Measurements from ENCODE around the gene SYNC. TPM values are rescaled to one million over a fixed set of nuclear protein-coding genes. Genes with fewer than 3 reads are reported as not detected.
"Not testable (repeated sequence)": the region's sequence is repeated elsewhere in the genome, so short reads cannot be mapped to it uniquely, and the experiment has no call there.

SYNC gene
- total RNA-seq, 6 donors from 2014 or later: 12.0 to 33.5 (median 25.8) TPM

GRCh38 chr1:32705516-32705915, 2.9 kb upstream of the SYNC start:
- DNase-seq (no peak), ATAC-seq (ENCODE audit: low FRiP score in 2 of 2) (no peak)
- 88 to 94% methylated on average over 6 to 7 of the region's 7 CpGs for WGBS, 2 donors
- TF ChIP-seq POLR2A (IDR thresholded peaks at IDR 0.05) (no peak), POLR2AphosphoS5 (IDR thresholded peaks at IDR 0.05) (no peak), EP300 (IDR thresholded peaks at IDR 0.05) (no peak), CTCF (IDR thresholded peaks at IDR 0.05) (no peak)
- peaks cover 0 to 10% (median 0%) of the 10 kb centered on the region in 4 donors for H3K27me3 ChIP-seq
- peaks cover 20 to 29% (median 27%) of the 10 kb centered on the region in 4 donors for H3K4me1 ChIP-seq
- no peak overlapping the region for H3K4me3 ChIP-seq
- H3K36me3 ChIP-seq: no peaks in the 10 kb centered on the region
- no peak overlapping the region for H3K27ac ChIP-seq
- H3K9me3 ChIP-seq: no peaks in the 10 kb centered on the region

GRCh38 chr1:32703479-32704291, 1.1 kb upstream of the SYNC start:
- peaks cover 20 to 29% (median 26%) of the 10 kb centered on the region in 4 donors for H3K4me1 ChIP-seq
- WGBS, 2 donors: 62 to 76% methylated on average over 15 to 18 of the region's 18 CpGs
- ATAC-seq (ENCODE audit: low FRiP score in 2 of 2) (peak; percentile 2 to 66), DNase-seq (no peak)
- TF ChIP-seq EP300 (IDR thresholded peaks at IDR 0.05) (no peak), POLR2A (IDR thresholded peaks at IDR 0.05) (no peak), POLR2AphosphoS5 (IDR thresholded peaks at IDR 0.05) (no peak), CTCF (IDR thresholded peaks at IDR 0.05) (no peak)
- H3K36me3 ChIP-seq: no peaks in the 10 kb centered on the region
- peak overlapping the region; percentile 67 to 91 (median 86) for H3K27ac ChIP-seq
- no peaks in the 10 kb centered on the region for H3K9me3 ChIP-seq
- H3K4me3 ChIP-seq: peak overlapping the region in 3 of 4 donors; percentile 73 to 75 (median 73)
- H3K27me3 ChIP-seq: peaks cover 0 to 10% (median 0%) of the 10 kb centered on the region in 4 donors

GRCh38 chr1:32701951-32702598, 495 bp downstream of the SYNC start:
- peak overlapping the region; percentile 67 to 91 (median 86) for H3K27ac ChIP-seq
- H3K36me3 ChIP-seq: no peaks in the 10 kb centered on the region
- WGBS, 2 donors: 13 to 25% methylated on average over 3 to 20 of the region's 27 CpGs
- peak; percentile 4 to 52 for ATAC-seq (ENCODE audit: low FRiP score in 2 of 2)
- no peak for TF ChIP-seq POLR2AphosphoS5 (IDR thresholded peaks at IDR 0.05)
- no peak for TF ChIP-seq CTCF (IDR thresholded peaks at IDR 0.05)
- TF ChIP-seq POLR2A (IDR thresholded peaks at IDR 0.05): no peak
- TF ChIP-seq EP300 (IDR thresholded peaks at IDR 0.05): no peak
- no peaks in the 10 kb centered on the region for H3K9me3 ChIP-seq
- peaks cover 20 to 29% (median 26%) of the 10 kb centered on the region in 4 donors for H3K4me1 ChIP-seq
- peaks cover 0 to 10% (median 0%) of the 10 kb centered on the region in 4 donors for H3K27me3 ChIP-seq
- peak overlapping the region; percentile 46 to 75 (median 73) for H3K4me3 ChIP-seq
- peak in 1 of 2 donors; percentile 73 for DNase-seq

GRCh38 chr1:32701421-32701911, 1.1 kb downstream of the SYNC start:
- peak in 1 of 2 donors; percentile 35 for DNase-seq
- Histone ChIP-seq H3K4me3 (peak overlapping the region in 3 of 4 donors; percentile 73 to 75 (median 73)), H3K27me3 (peaks cover 0 to 10% (median 0%) of the 10 kb centered on the region in 4 donors), H3K36me3 (no peaks in the 10 kb centered on the region), H3K4me1 (peaks cover 20 to 27% (median 26%) of the 10 kb centered on the region in 4 donors), H3K27ac (peak overlapping the region; percentile 67 to 91 (median 86)), H3K9me3 (no peaks in the 10 kb centered on the region)
- TF ChIP-seq EP300 (IDR thresholded peaks at IDR 0.05) (no peak), CTCF (IDR thresholded peaks at IDR 0.05) (peak in 1 of 6 experiments; percentile 1)
- WGBS, 2 donors: 20 to 36% methylated on average over 5 to 6 of the region's 6 CpGs
- peak; percentile 11 to 47 for ATAC-seq (ENCODE audit: low FRiP score in 2 of 2)

GRCh38 chr1:32696996-32697395, 5.6 kb downstream of the SYNC start:
- ATAC-seq (ENCODE audit: low FRiP score in 2 of 2); H3K4me3 ChIP-seq; H3K9me3 ChIP-seq; H3K36me3 ChIP-seq; H3K27ac ChIP-seq; DNase-seq; H3K27me3 ChIP-seq: not testable (repeated sequence)
- WGBS, 2 donors: 94 to 97% methylated on average over 8 of the region's 8 CpGs
- H3K4me1 ChIP-seq: peaks cover 22 to 29% (median 25%) of the 10 kb centered on the region in 4 donors
